Measurements from ENCODE around the gene EMSY. TPM values are rescaled to one million over a fixed set of nuclear protein-coding genes. Genes with fewer than 3 reads are reported as not detected.
"Not testable (repeated sequence)": the region's sequence is repeated elsewhere in the genome, so short reads cannot be mapped to it uniquely, and the experiment has no call there.

Gene EMSY
- total RNA-seq, 2 donors from 2014 or later = 24.3 to 39.4 TPM

DNA sequence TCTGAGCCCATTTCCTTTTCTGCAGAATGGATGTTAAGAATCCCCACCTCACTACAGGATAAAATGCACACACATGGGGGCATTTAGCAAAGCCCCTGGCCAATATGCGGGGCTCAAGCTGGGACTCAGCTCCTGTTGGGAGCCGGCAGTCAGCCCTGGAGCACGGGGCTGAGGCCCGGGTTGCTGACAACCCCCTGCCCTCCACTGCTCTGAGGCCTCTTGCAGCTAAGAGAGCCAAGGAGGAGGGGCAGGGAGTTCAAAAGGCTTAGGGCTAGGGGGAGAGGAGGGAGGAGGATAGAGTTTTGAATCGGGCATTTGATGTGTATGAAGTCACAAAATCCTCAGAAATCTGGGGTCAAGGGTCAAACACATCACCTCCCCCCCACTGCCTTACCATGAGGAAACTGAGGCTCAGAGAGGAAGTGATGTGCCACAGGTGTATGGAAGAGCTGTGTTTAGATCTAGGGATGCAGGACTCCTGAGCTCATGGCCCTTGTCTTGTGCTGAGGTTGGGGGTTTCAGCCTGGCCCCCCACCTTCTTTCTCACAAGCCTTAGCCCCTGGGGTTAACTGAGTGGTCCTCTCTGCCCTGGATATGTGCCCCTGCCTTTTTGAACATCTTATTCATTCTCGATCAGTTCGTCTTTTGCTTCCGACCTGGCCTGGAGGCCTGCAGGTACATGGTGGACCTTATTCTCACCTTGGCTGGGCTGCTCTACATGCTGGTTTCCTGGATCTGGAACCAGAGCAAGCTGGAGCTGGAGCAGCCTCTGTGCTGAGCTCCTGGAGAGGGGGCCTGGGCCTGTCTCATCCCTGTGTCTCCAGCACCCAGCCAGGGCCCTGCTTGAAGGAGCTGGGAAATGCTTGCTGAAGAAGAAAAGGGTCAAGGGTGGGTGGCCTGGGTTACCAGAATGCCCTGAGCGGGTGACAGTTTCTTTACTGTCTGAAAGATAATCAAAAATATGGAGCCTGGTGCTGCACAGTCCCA, 145.4 kb downstream of the EMSY start:
- WGBS = 81% methylated on average over 9 of the region's 9 CpGs
- H3K27ac ChIP-seq = no peak overlapping the region

DNA sequence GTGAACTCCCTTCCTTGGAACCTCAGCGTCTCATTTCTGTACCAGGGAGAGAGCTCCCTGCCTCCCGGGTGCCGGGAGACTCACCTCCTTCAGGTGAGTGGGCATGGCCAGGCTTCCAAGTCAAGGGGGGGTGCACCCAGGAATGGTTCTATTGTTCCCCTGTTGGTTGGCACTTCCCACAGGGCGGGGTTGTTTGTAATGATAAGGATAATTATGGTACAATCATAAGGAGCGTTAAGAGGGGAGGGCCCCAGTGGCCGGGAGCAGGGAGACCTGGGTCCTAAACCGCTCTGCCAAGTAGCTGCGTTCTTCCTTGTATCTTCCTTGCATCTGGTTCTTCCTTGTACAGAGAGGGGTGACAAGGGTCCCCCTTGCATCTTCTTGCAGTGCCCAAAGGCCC, 146.6 kb downstream of the EMSY start:
- TF ChIP-seq POLR2AphosphoS5 (IDR thresholded peaks at IDR 0.05) = no peak
- no peak for TF ChIP-seq POLR2A (IDR thresholded peaks at IDR 0.05)
- TF ChIP-seq, protein P1, sequence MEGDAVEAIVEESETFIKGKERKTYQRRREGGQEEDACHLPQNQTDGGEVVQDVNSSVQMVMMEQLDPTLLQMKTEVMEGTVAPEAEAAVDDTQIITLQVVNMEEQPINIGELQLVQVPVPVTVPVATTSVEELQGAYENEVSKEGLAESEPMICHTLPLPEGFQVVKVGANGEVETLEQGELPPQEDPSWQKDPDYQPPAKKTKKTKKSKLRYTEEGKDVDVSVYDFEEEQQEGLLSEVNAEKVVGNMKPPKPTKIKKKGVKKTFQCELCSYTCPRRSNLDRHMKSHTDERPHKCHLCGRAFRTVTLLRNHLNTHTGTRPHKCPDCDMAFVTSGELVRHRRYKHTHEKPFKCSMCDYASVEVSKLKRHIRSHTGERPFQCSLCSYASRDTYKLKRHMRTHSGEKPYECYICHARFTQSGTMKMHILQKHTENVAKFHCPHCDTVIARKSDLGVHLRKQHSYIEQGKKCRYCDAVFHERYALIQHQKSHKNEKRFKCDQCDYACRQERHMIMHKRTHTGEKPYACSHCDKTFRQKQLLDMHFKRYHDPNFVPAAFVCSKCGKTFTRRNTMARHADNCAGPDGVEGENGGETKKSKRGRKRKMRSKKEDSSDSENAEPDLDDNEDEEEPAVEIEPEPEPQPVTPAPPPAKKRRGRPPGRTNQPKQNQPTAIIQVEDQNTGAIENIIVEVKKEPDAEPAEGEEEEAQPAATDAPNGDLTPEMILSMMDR (IDR thresholded peaks at IDR 0.05) = no peak
- Histone ChIP-seq H3K27me3 (replicated peaks; ENCODE audit: insufficient read depth) (no peaks in the 10 kb centered on the region), H3K27ac (no peak overlapping the region), H3K36me3 (no peaks in the 10 kb centered on the region), H3K9me3 (no peaks in the 10 kb centered on the region), H3K4me1 (replicated peaks) (no peaks in the 10 kb centered on the region), H3K4me3 (no peak overlapping the region)
- 91% methylated on average over 8 of the region's 8 CpGs for WGBS
- no peak for DNase-seq (ENCODE audit: low spot score)
- intact Hi-C loops (cut with DNase I) = no loop called here

More for the DNA sequence above, 145.4 kb downstream of the EMSY start:
- TF ChIP-seq POLR2A (IDR thresholded peaks at IDR 0.05) (no peak), POLR2AphosphoS5 (IDR thresholded peaks at IDR 0.05) (no peak)
- TF ChIP-seq, protein P1 (IDR thresholded peaks at IDR 0.05) = no peak
- H3K9me3 ChIP-seq = no peaks in the 10 kb centered on the region
- H3K4me3 ChIP-seq = no peak overlapping the region
- intact Hi-C loops (cut with DNase I) = no loop called here
- H3K36me3 ChIP-seq = no peaks in the 10 kb centered on the region
- no peaks in the 10 kb centered on the region for H3K4me1 ChIP-seq (replicated peaks)
- no peak for DNase-seq (ENCODE audit: low spot score)
- no peaks in the 10 kb centered on the region for H3K27me3 ChIP-seq (replicated peaks; ENCODE audit: insufficient read depth)

DNA sequence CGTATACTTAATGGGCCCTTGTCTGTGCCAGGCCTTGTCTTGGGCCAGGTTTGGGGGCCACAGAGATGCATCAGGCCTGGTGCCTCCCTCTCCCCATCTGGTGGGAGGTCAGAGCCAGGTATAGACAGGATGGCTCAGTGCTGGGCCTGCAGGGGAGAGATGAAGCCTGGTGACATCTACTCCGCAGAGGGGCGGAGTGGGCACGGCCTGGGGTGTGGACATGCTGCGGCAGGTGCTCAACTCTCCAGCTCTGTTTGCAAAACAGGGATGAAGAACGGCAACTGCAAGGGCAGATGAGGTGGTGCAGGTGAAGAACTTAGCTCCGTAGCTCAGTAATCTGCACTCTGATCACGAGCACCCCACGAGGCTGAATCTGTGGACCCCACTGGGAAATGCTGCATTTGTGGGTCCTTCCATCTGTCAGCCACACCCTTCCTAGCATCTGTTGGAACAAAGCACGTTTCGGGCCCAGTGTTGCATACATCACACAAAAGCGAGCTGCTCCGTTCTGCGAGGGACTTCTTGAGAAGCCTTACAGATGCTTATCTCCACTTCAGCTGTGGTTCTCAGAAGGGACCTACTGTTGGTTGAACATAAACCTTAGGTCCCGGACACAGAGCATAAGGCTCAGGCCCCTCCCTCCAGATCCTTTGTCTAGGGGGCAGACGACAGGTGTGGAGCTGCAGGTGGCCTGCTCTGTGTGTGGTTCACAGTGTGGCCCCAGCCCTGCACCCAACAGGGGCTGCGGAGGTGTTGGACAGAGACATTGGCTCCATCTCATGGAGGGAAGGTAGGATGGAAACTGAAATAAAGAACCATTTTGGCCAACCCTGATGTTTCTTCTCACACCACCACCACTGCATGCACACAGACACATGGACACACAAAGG, 147.5 kb downstream of the EMSY start:
- intact Hi-C loops (cut with DNase I) = no loop called here
- no peaks in the 10 kb centered on the region for H3K27me3 ChIP-seq (replicated peaks; ENCODE audit: insufficient read depth)
- no peaks in the 10 kb centered on the region for H3K36me3 ChIP-seq
- TF ChIP-seq POLR2AphosphoS5 (IDR thresholded peaks at IDR 0.05) (no peak), POLR2A (IDR thresholded peaks at IDR 0.05) (no peak)
- H3K27ac ChIP-seq = no peak overlapping the region
- no peaks in the 10 kb centered on the region for H3K9me3 ChIP-seq
- H3K4me3 ChIP-seq = no peak overlapping the region
- no peaks in the 10 kb centered on the region for H3K4me1 ChIP-seq (replicated peaks)
- 86% methylated on average over 17 of the region's 17 CpGs for WGBS
- no peak for DNase-seq (ENCODE audit: low spot score)

DNA sequence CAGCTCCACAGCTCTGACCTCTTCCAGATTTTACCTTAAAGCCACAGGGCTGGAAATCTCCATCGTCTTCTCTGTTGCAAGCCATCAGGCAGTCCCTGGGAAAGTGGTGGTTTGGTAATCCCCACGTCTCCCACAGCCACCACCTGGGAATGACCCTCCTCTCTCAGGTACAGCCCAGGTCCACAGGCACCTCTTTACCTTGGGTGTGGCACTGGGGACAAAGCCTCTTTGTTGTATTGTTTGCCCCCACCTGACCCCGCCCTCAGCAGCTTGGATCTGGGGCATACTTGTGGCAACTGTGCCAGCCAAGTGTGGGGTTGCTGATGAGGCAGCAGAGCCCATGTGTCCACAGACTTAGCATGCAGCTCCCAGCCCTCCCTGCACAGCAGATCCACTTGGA, 148.1 kb downstream of the EMSY start:
- no peak for TF ChIP-seq POLR2AphosphoS5 (IDR thresholded peaks at IDR 0.05)
- no peak for TF ChIP-seq POLR2A (IDR thresholded peaks at IDR 0.05)
- TF ChIP-seq, protein P1 (IDR thresholded peaks at IDR 0.05) = no peak
- Histone ChIP-seq H3K36me3 (no peaks in the 10 kb centered on the region), H3K27ac (no peak overlapping the region), H3K4me3 (no peak overlapping the region), H3K4me1 (replicated peaks) (no peaks in the 10 kb centered on the region), H3K9me3 (no peaks in the 10 kb centered on the region), H3K27me3 (replicated peaks; ENCODE audit: insufficient read depth) (no peaks in the 10 kb centered on the region)
- 78% methylated on average over 3 of the region's 3 CpGs for WGBS
- no peak for DNase-seq (ENCODE audit: low spot score)
- intact Hi-C loops (cut with DNase I) = no loop called here

DNA sequence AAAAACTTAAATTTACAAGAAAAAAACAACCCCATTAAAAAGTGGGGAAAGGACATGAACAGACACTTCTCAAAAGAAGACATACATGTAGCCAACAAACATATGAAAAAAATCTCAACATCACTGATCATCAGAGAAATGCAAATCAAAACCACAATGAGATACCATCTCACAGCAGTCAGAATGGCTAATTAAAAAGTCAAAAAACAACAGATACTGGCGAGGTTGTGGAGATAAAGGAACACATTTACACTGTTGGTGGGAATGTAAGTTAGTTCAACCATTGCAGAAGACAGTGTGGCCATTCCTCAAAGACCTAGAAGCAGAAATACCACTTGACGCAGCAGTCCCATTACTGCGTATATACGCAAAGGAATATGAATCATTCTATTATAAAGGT, 150.3 kb downstream of the EMSY start:
- H3K4me1 ChIP-seq (replicated peaks); intact Hi-C loops (cut with DNase I); H3K27ac ChIP-seq; H3K4me3 ChIP-seq; DNase-seq (ENCODE audit: low spot score); H3K36me3 ChIP-seq; H3K9me3 ChIP-seq; H3K27me3 ChIP-seq (replicated peaks; ENCODE audit: insufficient read depth): not testable (repeated sequence)
- 80% methylated on average over 4 of the region's 4 CpGs for WGBS

Measured in prostate gland (tissue), 2 donors.